Measurements from ENCODE around the gene TRIM15. TPM values are rescaled to one million over a fixed set of nuclear protein-coding genes. Genes with fewer than 3 reads are reported as not detected.

TRIM15 gene
- polyA plus RNA-seq, 1 donor (not counting 4 experiments of a cell fraction or from before 2014, with no cell fraction given), result not detected

- no peaks in the 10 kb centered on the region for H3K9me1 ChIP-seq (ENCODE audit: control insufficient read depth, extremely low read depth, insufficient read depth, low read length)
- no peaks in the 10 kb centered on the region for H3K9me3 ChIP-seq (ENCODE audit: control insufficient read depth, low read depth, low read length)
- H3K4me3 ChIP-seq (ENCODE audit: control insufficient read depth in 2 of 3, extremely low read depth in 1 of 3, insufficient read depth in 2 of 3, low read depth in 1 of 3, low read length in 3 of 3), result no peak overlapping the region
- DNase-seq (ENCODE audit: low read depth, low spot score) (no peak), FAIRE-seq (no peak)
- H3K27ac ChIP-seq (ENCODE audit: control insufficient read depth, insufficient read depth, low read length), result no peak overlapping the region
- H4K20me1 ChIP-seq (ENCODE audit: control insufficient read depth, extremely low read depth, insufficient read depth, low read length), result no peaks in the 10 kb centered on the region
- no peaks in the 10 kb centered on the region for H3K79me2 ChIP-seq (ENCODE audit: control insufficient read depth, insufficient read depth, low read length)
- H2AFZ ChIP-seq (ENCODE audit: control insufficient read depth, low read length), result no peak overlapping the region
- H3K27me3 ChIP-seq (ENCODE audit: control insufficient read depth, extremely low read depth, insufficient read depth, low read length), result peaks cover 22% of the 10 kb centered on the region
- H3K4me2 ChIP-seq (ENCODE audit: control insufficient read depth, extremely low read depth, insufficient read depth, low read depth, low read length), result no peak overlapping the region
- no peaks in the 10 kb centered on the region for H3K36me3 ChIP-seq (ENCODE audit: control insufficient read depth in 2 of 2, extremely low read depth in 1 of 2, insufficient read depth in 2 of 2, low read length in 2 of 2)
- no peak overlapping the region for H3K9ac ChIP-seq (ENCODE audit: control insufficient read depth, extremely low read depth, insufficient read depth, low read length)
- TF ChIP-seq, protein P1, sequence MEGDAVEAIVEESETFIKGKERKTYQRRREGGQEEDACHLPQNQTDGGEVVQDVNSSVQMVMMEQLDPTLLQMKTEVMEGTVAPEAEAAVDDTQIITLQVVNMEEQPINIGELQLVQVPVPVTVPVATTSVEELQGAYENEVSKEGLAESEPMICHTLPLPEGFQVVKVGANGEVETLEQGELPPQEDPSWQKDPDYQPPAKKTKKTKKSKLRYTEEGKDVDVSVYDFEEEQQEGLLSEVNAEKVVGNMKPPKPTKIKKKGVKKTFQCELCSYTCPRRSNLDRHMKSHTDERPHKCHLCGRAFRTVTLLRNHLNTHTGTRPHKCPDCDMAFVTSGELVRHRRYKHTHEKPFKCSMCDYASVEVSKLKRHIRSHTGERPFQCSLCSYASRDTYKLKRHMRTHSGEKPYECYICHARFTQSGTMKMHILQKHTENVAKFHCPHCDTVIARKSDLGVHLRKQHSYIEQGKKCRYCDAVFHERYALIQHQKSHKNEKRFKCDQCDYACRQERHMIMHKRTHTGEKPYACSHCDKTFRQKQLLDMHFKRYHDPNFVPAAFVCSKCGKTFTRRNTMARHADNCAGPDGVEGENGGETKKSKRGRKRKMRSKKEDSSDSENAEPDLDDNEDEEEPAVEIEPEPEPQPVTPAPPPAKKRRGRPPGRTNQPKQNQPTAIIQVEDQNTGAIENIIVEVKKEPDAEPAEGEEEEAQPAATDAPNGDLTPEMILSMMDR (optimal IDR thresholded peaks at IDR 0.05 in 1 of 3, IDR thresholded peaks at IDR 0.05 in 1 of 3, conservative IDR thresholded peaks at IDR 0.05 in 1 of 3; ENCODE audit: extremely low read depth in 1 of 3, insufficient read depth in 2 of 3, low read length in 3 of 3), result no peak
- no peak for TF ChIP-seq EZH2 (IDR thresholded peaks at IDR 0.05; ENCODE audit: low read length)
- dilution Hi-C loops (cut with MboI; ENCODE audit: extremely low pct_ligation_motif_present, low sequenced_read_pairs), result no loop called here
- no peaks in the 10 kb centered on the region for H3K4me1 ChIP-seq (ENCODE audit: control insufficient read depth, extremely low read depth, insufficient read depth, low read length)
Measured at GRCh38 chr6:30142665-30143064, 20.7 kb upstream of the TRIM15 start.

DNA sequence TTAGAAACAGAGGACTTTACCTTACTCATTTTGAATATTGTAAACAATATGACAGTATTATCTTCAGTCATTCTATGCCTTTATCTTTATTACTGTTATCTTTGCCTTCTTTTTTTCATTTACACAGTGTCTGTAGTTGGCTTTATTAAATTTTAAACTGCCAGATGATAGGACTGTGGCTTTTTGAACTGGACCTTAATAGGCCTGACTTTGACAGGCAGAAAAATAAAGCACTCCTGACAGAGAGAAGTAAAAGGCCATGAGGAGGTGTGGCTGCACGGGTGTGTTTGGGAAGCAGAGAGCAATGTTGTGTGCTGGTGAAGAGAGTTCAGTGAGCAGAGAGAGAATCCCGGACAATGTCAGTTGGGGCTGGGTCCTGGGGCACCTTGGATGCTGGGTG is 19.6 kb upstream of the TRIM15 start:
- dilution Hi-C loops (cut with MboI; ENCODE audit: extremely low pct_ligation_motif_present, low sequenced_read_pairs), result no loop called here
- Histone ChIP-seq H3K4me2 (ENCODE audit: control insufficient read depth, extremely low read depth, insufficient read depth, low read depth, low read length) (no peak overlapping the region), H3K9ac (ENCODE audit: control insufficient read depth, extremely low read depth, insufficient read depth, low read length) (no peak overlapping the region), H3K79me2 (ENCODE audit: control insufficient read depth, insufficient read depth, low read length) (no peaks in the 10 kb centered on the region), H4K20me1 (ENCODE audit: control insufficient read depth, extremely low read depth, insufficient read depth, low read length) (no peaks in the 10 kb centered on the region), H3K27me3 (ENCODE audit: control insufficient read depth, extremely low read depth, insufficient read depth, low read length) (peaks cover 22% of the 10 kb centered on the region), H3K27ac (ENCODE audit: control insufficient read depth, insufficient read depth, low read length) (no peak overlapping the region), H3K4me3 (ENCODE audit: control insufficient read depth in 2 of 3, extremely low read depth in 1 of 3, insufficient read depth in 2 of 3, low read depth in 1 of 3, low read length in 3 of 3) (no peak overlapping the region), H3K9me3 (ENCODE audit: control insufficient read depth, low read depth, low read length) (no peaks in the 10 kb centered on the region), H3K9me1 (ENCODE audit: control insufficient read depth, extremely low read depth, insufficient read depth, low read length) (no peaks in the 10 kb centered on the region), H3K4me1 (ENCODE audit: control insufficient read depth, extremely low read depth, insufficient read depth, low read length) (no peaks in the 10 kb centered on the region), H2AFZ (ENCODE audit: control insufficient read depth, low read length) (no peak overlapping the region), H3K36me3 (ENCODE audit: control insufficient read depth in 2 of 2, extremely low read depth in 1 of 2, insufficient read depth in 2 of 2, low read length in 2 of 2) (no peaks in the 10 kb centered on the region)
- FAIRE-seq (no peak), DNase-seq (ENCODE audit: low read depth, low spot score) (no peak)
- no peak for TF ChIP-seq EZH2 (IDR thresholded peaks at IDR 0.05; ENCODE audit: low read length)
- TF ChIP-seq, protein P1 (optimal IDR thresholded peaks at IDR 0.05 in 1 of 3, IDR thresholded peaks at IDR 0.05 in 1 of 3, conservative IDR thresholded peaks at IDR 0.05 in 1 of 3; ENCODE audit: extremely low read depth in 1 of 3, insufficient read depth in 2 of 3, low read length in 3 of 3), result no peak
